Panc1 (cell line): ENCODE results near the gene PLA2G2C. TPM values are rescaled to one million over a fixed set of nuclear protein-coding genes. Genes with fewer than 3 reads are reported as not detected.
A peak's percentile ranks its signal among the peaks of the same experiment; 100 is the strongest.

ENCODE experiments used
- ATAC-seq: fragments of 200-7000 bp; cut with Tn5 transposase; 2 replicates; pipeline ENCODE4 v1.9.1; 2020; ENCODE audit warnings: mild to moderate bottlenecking, moderate library complexity
- BruUV-seq: library from RNA; stranded (reverse); fragments of 400-500 nt; replicated peaks from 2 replicates; lab custom pipeline; 2021; lab: Mats Ljungman, UMichigan
- CTCF ChIA-PET: fragments of 300-600 bp; sonication (Branson Sonifier 250); formaldehyde crosslinking; loops from one replicate; lab custom pipeline; 2022; ENCODE audit warnings: antibody characterized with exemption; lab: Charles Lee
- POLR2A ChIA-PET: fragments of 300-600 bp; sonication (Branson Sonifier 250); formaldehyde crosslinking; loops from one replicate; lab custom pipeline; 2022; ENCODE audit warnings: antibody characterized with exemption; lab: Charles Lee
- DNase-seq: peaks from one replicate; pipeline ENCODE4 v3.0.0-alpha.2; 2010; ENCODE audit warnings: low read depth, low spot score
- H3K27ac ChIP-seq: 2 replicates; pipeline ENCODE4 v1.5.1; 2011; ENCODE audit warnings: mild to moderate bottlenecking, low read length, inconsistent platforms
- H3K27me3 ChIP-seq: fragments of 200-500 bp; sonication (Bioruptor generic); 2 replicates; pipeline ENCODE4 v1.6.0; 2014; ENCODE audit warnings: low read length, inconsistent platforms; ENCODE audit not compliant: control insufficient read depth, insufficient read depth
- H3K36me3 ChIP-seq: fragments of 200-500 bp; sonication (Bioruptor generic); 2 replicates; pipeline ENCODE4 v1.5.1; 2014; ENCODE audit warnings: inconsistent platforms, mild to moderate bottlenecking, low read length, moderate library complexity; ENCODE audit not compliant: control insufficient read depth, insufficient read depth
- H3K4me1 ChIP-seq: 2 replicates; pipeline ENCODE4 v1.5.1; 2011; ENCODE audit warnings: inconsistent platforms, mild to moderate bottlenecking, low read length, moderate library complexity; ENCODE audit not compliant: control insufficient read depth, insufficient read depth
- H3K4me3 ChIP-seq, 2 experiments: 2 replicates each; pipeline ENCODE4 v1.5.1; 2011 to 2012; ENCODE audit warnings: low read depth in 2 of 2, low read length in 2 of 2, mild to moderate bottlenecking in 2 of 2, inconsistent platforms in 1 of 2, moderate library complexity in 1 of 2
- H3K9me3 ChIP-seq: fragments of 200-500 bp; sonication (Bioruptor generic); 2 replicates; pipeline ENCODE4 v1.5.1; 2014; ENCODE audit warnings: low read depth, mild to moderate bottlenecking, inconsistent platforms, low read length, moderate library complexity; ENCODE audit not compliant: control insufficient read depth, insufficient read depth
- CTCF ChIP-seq: fragments of 450-650 bp; IDR thresholded peaks from 2 replicates; pipeline ENCODE4 v1.5.1; 2017; ENCODE audit warnings: mild to moderate bottlenecking
- POLR2AphosphoS5 ChIP-seq: IDR thresholded peaks from 2 replicates; pipeline ENCODE4 v1.6.1; 2012; ENCODE audit warnings: mild to moderate bottlenecking, low read depth, low read length, moderate library complexity
- REST ChIP-seq, 2 experiments: IDR thresholded peaks; 2 replicates each; pipeline ENCODE4 v1.6.1; 2011 to 2012; ENCODE audit warnings: low read depth in 2 of 2, control low read depth in 1 of 2, low read length in 1 of 2, mild to moderate bottlenecking in 1 of 2, moderate library complexity in 1 of 2; ENCODE audit not compliant: insufficient read depth in 1 of 2
- SIN3A ChIP-seq: IDR thresholded peaks from 2 replicates; pipeline ENCODE4 v1.6.1; 2012; ENCODE audit warnings: low read depth, mild to moderate bottlenecking, low read length, moderate library complexity, borderline replicate concordance; ENCODE audit not compliant: insufficient read depth
- TCF7L2 ChIP-seq: IDR thresholded peaks from 2 replicates; pipeline ENCODE4 v1.6.1; 2011; ENCODE audit warnings: mild to moderate bottlenecking, low read depth, low read length, inconsistent platforms
- in situ Hi-C: cut with HindIII; loops from 2 replicates; pipeline ENCODE4 v1.10.0; 2016; ENCODE audit warnings: low sequenced_read_pairs, low pct_unique_long_range_greater_than_20kb
- intact Hi-C: fragments of 100-400 bp; cut with micrococcal nuclease; formaldehyde crosslinking; loops from one replicate; pipeline ENCODE4 v1.10.0; 2022; ENCODE audit not compliant: unreplicated experiment
- total RNA-seq: library from RNA; stranded (reverse); gene quantifications from one replicate; pipeline ENCODE4 v1.2.1, GENCODE V29; 2021; ENCODE audit not compliant: unreplicated experiment

The PLA2G2C gene
- total RNA-seq, 1 experiment from 2014 or later = not detected

GRCh38 chr1:20210736-20211460 lies 24.6 kb upstream of the PLA2G2C start:
- H3K27ac ChIP-seq = no peak overlapping the region
- H3K4me3 ChIP-seq = no peak overlapping the region
- H3K9me3 ChIP-seq = no peaks in the 10 kb centered on the region
- peaks cover 18% of the 10 kb centered on the region for H3K27me3 ChIP-seq
- intact Hi-C loops = loop anchor here (10.0 kb wide), 1 partner anchor 174 kb away; no protein-coding TSS in a partner anchor
- BruUV-seq = no TSS peak
- in situ Hi-C loops = no loop called here
- no peaks in the 10 kb centered on the region; the same call in 1 of the 2 replicates for H3K36me3 ChIP-seq
- ATAC-seq = 0 out of 2 replicates have a peak, but pooled peaks have one; percentile 6
- DNase-seq = no peak
- POLR2A ChIA-PET = interaction anchor here (0.7 kb wide), 1 partner anchor 12 kb away, joined by 3 read pairs; no protein-coding TSS in a partner anchor
- CTCF ChIA-PET = interaction anchor here (0.6 kb wide), 1 partner anchor 19 kb away, joined by 3 read pairs; no protein-coding TSS in a partner anchor
- TF ChIP-seq CTCF = no peak
- TF ChIP-seq SIN3A = no peak
- TF ChIP-seq TCF7L2 = no peak
- no peak for TF ChIP-seq REST (IDR thresholded peaks at IDR 0.05; ENCODE audit: insufficient read depth in 1 of 2, low read depth in 2 of 2, low read length in 1 of 2)
- no peak for TF ChIP-seq POLR2AphosphoS5
- H3K4me1 ChIP-seq = peaks cover 6% of the 10 kb centered on the region; the same call in 1 of the 2 replicates

- H3K4me3 ChIP-seq = no peak overlapping the region
- H3K9me3 ChIP-seq = no peaks in the 10 kb centered on the region
- no TSS peak for BruUV-seq
- H3K36me3 ChIP-seq = no peaks in the 10 kb centered on the region; the same call in 1 of the 2 replicates
- peaks cover 6% of the 10 kb centered on the region; the same call in 1 of the 2 replicates for H3K4me1 ChIP-seq
- H3K27ac ChIP-seq = no peak overlapping the region
- in situ Hi-C loops = no loop called here
- peaks cover 7% of the 10 kb centered on the region for H3K27me3 ChIP-seq
- TF ChIP-seq REST (IDR thresholded peaks at IDR 0.05; ENCODE audit: insufficient read depth in 1 of 2, low read depth in 2 of 2, low read length in 1 of 2) (no peak), CTCF (no peak), SIN3A (no peak), TCF7L2 (no peak), POLR2AphosphoS5 (no peak)
- no peak for DNase-seq
- POLR2A ChIA-PET = no interaction called here
- CTCF ChIA-PET = no interaction called here
- intact Hi-C loops = no loop called here
- ATAC-seq = no peak
Observed at GRCh38 chr1:20209471-20209870, 23.2 kb upstream of the PLA2G2C start.
